MG63 (cell line): Measurements from ENCODE around the gene EMP3. TPM values are rescaled to one million over a fixed set of nuclear protein-coding genes. Genes with fewer than 3 reads are reported as not detected.

Experiments
- DNase-seq: peaks from one replicate; pipeline ENCODE4 v3.0.0-alpha.2; 2020
- H3K27me3 ChIP-seq: fragments of 250-450 bp; sonication (Bioruptor Pico); 2 replicates; pipeline ENCODE4 v1.5.1; 2020; ENCODE audit warnings: mild to moderate bottlenecking, moderate library complexity
- H3K36me3 ChIP-seq: fragments of 250-450 bp; sonication (Bioruptor Pico); 2 replicates; pipeline ENCODE4 v1.5.1; 2020; ENCODE audit warnings: mild to moderate bottlenecking, moderate library complexity
- H3K4me3 ChIP-seq: fragments of 250-450 bp; sonication (Bioruptor Pico); 2 replicates; pipeline ENCODE4 v1.5.1; 2020; ENCODE audit warnings: mild to moderate bottlenecking, moderate library complexity
- H3K9me3 ChIP-seq: fragments of 250-450 bp; sonication (Bioruptor Pico); 2 replicates; pipeline ENCODE4 v1.5.1; 2020; ENCODE audit warnings: mild to moderate bottlenecking, moderate library complexity
- total RNA-seq: library from RNA; depleted of rRNA; stranded (reverse); fragments of >200 nt; shearing (Covaris generic); gene quantifications from 2 replicates; pipeline ENCODE4 v1.2.3, GENCODE V29; 2014; ENCODE audit warnings: low replicate concordance; rRNA removed

The EMP3 gene
- total RNA-seq, 1 experiment from 2014 or later, result 258 TPM

DNA sequence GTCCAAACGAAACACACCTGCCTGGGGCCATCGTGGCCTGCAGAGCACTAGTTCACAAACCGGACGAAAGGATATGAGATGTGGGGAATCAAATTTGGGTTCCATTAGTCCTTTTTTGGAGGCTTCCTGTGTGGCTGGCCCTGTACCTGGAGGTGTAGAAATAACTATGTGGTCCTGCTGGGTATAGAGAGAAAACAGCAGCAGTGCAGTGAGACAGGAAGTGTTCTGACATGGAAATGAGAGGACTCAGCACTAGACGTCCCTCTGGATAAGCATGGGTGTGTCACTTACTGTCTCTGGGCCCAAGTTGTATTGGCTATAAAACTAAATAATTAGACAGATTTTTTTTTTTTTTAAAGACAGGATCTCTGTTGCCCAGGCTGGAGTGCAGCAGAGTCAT, 53.7 kb downstream of the EMP3 start:
- Histone ChIP-seq H3K36me3 (peaks cover 34% of the 10 kb centered on the region), H3K27me3 (no peaks in the 10 kb centered on the region), H3K9me3 (no peaks in the 10 kb centered on the region), H3K4me3 (no peak overlapping the region)
- no peak for DNase-seq

Other genes starting within 250 kb of the EMP3 start
- gene PLA2G4C, start 214.7 kb upstream of the EMP3 start, total RNA-seq, result 8.9 and 17.7 TPM in 2 replicates
- gene LIG1, start 155.2 kb upstream of the EMP3 start, total RNA-seq, result 37.7 and 98.0 TPM in 2 replicates
- 0.86 and 1.5 TPM in 2 replicates for gene ZSWIM9, start 154.9 kb upstream of the EMP3 start, total RNA-seq
- 8.3 and 17.5 TPM in 2 replicates for gene CARD8, start 69.6 kb upstream of the EMP3 start, total RNA-seq
- not detected in 2 replicates for gene ZNF114, start 55.5 kb upstream of the EMP3 start, total RNA-seq
- 3.4 and 5.1 TPM in 2 replicates for gene TMEM143, start 38.4 kb downstream of the EMP3 start, total RNA-seq
- gene SYNGR4, start 38.8 kb downstream of the EMP3 start, total RNA-seq, result not detected in 2 replicates
- 51.3 and 103 TPM in 2 replicates for gene KDELR1, start 66.0 kb downstream of the EMP3 start, total RNA-seq
- 0.03 TPM in 1 of 2 replicates, not detected in the other for gene GRIN2D, start 68.1 kb downstream of the EMP3 start, total RNA-seq
- 86.6 and 138 TPM in 2 replicates for gene GRWD1, start 120.4 kb downstream of the EMP3 start, total RNA-seq
- 0.22 and 0.43 TPM in 2 replicates for gene KCNJ14, start 130.0 kb downstream of the EMP3 start, total RNA-seq
- gene CYTH2, start 143.8 kb downstream of the EMP3 start, total RNA-seq, result 84.7 and 163 TPM in 2 replicates
- gene LMTK3, start 186.3 kb downstream of the EMP3 start, total RNA-seq, result not detected in 2 replicates
- 0.49 TPM in 1 of 2 replicates, not detected in the other for gene SULT2B1, start 226.6 kb downstream of the EMP3 start, total RNA-seq